Measurements from ENCODE around the gene SELENOS.

DNA sequence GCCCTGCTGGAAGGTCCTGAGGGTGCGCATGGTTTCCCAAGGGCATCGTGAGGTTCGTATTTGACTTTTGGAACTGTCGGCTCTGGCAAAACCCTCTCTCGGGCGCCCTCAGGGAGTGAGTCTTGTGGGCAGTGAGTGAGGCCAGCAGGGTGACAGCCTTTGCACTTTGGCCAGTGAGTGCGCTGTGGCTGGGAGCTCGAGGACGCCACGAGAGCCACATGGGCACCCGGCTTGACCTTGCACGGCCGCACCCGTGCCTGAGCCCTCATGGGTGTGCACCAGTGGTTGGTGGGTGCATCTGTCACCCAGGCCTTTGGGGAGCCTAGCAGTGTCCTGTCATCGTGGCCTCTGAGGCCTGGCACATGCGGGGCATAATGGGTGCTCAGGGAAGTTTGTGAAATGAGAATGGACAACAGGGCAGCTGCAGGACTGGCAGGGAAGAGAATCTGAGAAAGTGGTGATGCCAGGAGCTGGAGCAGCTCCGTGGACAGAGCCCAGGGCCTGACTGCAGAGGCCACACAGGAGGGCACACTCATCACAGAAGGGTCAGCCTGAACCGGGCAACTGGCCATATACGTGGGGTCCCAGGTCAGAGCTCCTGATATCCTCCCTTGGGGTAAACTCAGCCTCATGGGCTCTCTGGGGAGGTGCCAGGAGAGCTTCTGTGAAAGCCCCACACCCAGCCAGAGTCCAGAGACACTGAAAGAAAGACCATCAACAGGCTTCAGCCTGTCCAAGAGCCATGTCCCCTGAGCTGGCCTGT, 48.2 kb upstream of the SELENOS start:
- no peak for TF ChIP-seq POLR2A (IDR thresholded peaks at IDR 0.05)
- TF ChIP-seq, protein P1, sequence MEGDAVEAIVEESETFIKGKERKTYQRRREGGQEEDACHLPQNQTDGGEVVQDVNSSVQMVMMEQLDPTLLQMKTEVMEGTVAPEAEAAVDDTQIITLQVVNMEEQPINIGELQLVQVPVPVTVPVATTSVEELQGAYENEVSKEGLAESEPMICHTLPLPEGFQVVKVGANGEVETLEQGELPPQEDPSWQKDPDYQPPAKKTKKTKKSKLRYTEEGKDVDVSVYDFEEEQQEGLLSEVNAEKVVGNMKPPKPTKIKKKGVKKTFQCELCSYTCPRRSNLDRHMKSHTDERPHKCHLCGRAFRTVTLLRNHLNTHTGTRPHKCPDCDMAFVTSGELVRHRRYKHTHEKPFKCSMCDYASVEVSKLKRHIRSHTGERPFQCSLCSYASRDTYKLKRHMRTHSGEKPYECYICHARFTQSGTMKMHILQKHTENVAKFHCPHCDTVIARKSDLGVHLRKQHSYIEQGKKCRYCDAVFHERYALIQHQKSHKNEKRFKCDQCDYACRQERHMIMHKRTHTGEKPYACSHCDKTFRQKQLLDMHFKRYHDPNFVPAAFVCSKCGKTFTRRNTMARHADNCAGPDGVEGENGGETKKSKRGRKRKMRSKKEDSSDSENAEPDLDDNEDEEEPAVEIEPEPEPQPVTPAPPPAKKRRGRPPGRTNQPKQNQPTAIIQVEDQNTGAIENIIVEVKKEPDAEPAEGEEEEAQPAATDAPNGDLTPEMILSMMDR (IDR thresholded peaks at IDR 0.05), result no peak
